SHP77 (cell line): ENCODE results near the gene TMIE.
A peak's percentile ranks its signal among the peaks of the same experiment; 100 is the strongest.

ENCODE experiments used
- DNase-seq, 2 experiments: peaks; one replicate each; lab custom pipeline; 2025; lab: John Stamatoyannopoulos, UW

The TMIE gene

GRCh38 chr3:46701181-46701939, at the start of gene TMIE:
Gene TMIE, plus strand, starts transcription at chr3:46701392. Its CDS starts 96 bp downstream, at chr3:46701488.
- no peak for DNase-seq

DNA sequence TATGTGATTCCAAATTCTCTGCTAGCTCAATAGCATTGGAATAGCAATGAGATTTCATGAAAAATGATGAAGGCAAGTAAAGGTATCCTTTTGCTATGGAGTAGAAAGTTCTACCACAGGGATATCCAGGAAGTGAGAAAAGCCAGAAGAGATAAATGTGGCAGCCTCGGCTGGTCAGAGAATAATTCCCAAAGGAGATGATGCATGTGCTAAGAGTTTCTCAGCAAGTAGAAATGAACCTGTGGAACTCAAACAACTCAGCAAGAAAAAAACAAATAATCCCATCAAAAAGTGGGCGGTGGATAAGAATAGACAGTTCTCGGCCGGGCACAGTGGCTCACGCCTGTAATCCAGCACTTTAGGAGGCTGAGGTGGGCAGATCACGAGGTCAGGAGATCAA, 45.9 kb upstream of the TMIE start:
- no peak for DNase-seq

DNA sequence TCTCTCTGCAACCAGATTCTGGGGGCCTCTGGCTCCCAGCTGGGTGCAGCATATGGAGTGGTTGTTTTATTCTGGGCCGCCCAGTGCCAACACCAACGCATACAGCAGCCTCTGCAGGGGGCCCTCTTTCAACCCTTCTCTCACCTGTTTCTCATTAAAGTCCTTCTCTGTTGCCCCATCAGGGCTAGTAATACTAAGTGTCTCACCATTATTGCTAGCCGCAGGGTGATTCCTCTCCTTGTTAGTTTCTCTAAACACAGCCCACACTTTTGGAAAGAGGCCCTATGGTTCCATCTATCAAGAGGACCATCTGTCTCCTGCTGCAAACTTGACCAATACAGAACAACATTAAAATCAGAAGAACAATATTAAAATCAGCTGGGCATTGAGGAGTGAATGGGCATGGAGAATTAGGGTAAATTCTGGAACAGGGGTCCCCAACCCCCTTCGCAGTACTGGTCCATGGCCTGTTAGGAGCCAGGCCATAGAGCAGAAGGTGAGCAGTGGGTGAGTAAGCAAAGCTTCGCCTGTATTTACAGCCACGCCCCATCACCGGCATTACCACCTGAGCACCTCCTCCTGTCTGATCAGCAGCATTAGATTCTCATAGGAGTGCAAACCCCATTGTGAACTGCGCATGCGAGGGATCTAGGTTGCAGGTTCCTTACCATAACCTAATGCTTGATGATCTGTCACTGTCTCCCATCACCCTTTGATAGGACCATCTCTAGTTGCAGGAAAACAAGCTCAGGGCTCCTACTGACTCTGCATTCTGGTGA, 44.2 kb upstream of the TMIE start:
- DNase-seq: no peak

- no peak for DNase-seq
These were observed 41.9 kb upstream of the TMIE start for GRCh38 chr3:46659285-46659684.

GRCh38 chr3:46660003-46660402, 41.2 kb upstream of the TMIE start:
- no peak for DNase-seq

DNA sequence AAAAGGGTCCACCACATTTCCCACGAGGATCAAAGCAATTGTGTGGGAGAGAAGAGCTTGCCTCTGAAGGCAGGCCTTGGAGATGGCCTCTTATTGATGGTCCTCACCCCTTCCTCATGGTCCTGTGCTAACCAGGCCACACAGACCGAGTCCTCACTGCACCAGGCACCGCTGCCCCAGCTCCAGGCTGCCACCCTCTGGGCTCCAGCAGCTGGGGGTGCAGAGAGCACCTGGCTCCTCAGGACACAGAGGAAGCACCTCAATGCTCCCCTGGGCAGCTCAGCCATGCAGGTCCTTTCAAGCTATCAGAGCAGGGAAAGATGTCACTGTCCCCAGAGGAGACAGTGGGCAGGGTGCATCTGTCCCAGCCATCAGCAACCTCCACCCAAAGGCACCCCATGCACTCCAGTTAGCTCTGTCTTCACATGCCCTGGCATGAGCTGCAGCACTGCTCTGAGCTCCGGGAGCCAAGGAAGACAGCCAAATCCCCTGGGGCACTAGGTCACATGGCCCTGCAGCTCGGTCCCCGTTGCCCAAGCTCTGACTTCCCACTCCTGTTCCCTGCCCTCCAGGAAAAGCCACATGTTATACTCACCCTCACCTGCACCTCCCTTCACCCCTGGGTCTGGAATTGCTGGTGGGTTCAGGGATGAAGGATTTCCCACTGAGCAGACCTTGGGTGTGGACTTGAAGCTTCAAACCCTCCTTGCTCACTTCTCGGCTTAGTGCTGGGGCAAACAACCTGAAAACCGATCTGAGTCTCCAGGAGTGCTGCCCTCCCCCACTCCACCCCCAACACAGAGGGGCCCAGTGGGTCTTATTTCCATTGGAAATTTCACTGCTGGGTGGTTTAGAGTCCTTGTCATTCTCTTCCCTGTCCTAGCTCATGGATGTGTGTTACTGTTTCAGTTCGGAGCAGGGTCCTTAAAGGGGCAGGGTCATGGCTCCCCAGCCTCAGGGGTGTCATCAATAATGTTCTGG, 40.4 kb upstream of the TMIE start:
- no peak for DNase-seq

DNA sequence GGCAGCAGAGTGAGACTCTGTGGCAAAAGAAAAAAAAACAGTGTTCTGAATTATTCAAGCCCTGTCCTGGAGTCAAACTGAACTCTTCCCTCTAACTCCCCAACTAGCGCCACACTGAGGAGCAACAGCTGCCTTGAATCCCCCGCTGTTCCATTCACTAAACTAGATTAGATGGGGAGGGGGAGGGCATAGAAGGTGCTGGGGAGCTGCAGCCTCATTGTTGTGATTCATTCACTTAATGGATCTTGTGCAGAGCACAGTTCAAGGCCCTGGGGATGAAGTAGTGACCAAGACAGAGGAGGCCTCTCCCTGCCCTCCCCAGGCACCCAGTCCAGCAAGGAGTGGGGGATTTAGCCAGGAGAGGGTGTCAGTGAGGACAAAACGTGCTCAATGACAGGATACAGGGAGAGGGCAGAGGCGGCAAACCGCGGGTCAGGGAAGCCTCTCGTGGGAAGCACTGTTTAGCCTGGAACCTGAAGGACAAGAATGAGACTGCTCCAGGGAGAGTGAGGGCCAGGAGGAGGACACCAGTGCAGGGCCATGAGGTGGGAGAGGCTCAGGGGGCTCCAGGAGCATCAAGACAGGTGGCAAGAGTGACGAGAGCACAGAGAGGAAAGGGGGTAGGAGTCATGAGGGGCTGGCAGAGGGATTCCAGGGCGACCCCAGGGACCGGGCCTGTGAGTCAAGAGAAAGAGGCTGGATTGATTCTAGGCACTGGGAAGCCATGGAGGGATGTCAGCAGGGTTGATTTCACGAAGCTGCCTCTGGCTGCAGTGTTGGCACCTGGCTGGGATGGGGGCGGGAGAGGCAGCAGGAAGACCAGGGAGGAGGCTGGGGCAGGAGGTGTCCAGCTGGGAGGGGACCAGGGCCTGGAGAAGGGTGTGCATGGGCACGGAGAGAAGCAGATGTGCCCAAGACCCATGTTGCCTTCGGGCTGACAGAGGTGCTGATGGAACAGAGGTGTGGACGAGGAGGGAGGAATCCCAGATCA, 39.1 kb upstream of the TMIE start:
- DNase-seq: no peak

GRCh38 chr3:46662771-46663551, 38.2 kb upstream of the TMIE start:
- DNase-seq: no peak

- peak in 1 of 2 experiments; percentile 26 for DNase-seq
These were observed 37.5 kb upstream of the TMIE start for GRCh38 chr3:46663591-46664135.

GRCh38 chr3:46664188-46664970, 36.8 kb upstream of the TMIE start:
- DNase-seq: no peak

- DNase-seq: no peak
These were observed 36.0 kb upstream of the TMIE start for GRCh38 chr3:46664971-46665762.

DNA sequence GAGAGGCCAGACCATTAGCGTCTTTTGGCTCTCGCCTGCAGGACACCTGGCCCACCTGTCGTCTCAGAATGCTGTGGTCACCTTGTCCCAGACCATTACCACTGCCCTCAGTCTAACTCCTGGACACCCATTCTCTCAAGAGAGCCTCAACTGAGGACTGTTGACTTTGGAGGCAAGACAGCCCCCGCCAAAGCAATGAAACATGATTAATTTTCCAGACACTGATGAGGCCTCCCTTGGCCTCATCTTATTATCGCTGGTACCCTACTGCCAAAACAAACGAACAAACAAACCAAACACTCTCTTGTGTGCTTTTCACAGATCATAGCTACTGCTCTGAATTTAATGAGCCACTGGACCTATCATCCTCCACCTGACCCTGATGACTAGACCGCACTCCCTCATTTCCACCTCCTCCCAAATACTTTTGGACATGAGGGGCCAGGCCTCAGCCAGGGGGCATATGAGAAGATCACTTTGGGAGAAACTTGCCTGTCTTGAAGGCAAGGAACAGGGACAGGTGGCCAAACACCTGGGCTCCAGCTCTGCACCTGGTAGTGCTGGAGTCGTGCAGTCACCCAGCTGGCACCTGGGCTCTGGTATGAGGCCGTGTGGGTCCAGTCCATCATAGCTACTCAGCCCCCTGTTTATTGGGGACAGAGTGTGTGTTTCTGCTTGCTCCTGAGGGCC, 35.3 kb upstream of the TMIE start:
- DNase-seq: no peak

GRCh38 chr3:46666453-46666845, 34.7 kb upstream of the TMIE start:
- no peak for DNase-seq

DNA sequence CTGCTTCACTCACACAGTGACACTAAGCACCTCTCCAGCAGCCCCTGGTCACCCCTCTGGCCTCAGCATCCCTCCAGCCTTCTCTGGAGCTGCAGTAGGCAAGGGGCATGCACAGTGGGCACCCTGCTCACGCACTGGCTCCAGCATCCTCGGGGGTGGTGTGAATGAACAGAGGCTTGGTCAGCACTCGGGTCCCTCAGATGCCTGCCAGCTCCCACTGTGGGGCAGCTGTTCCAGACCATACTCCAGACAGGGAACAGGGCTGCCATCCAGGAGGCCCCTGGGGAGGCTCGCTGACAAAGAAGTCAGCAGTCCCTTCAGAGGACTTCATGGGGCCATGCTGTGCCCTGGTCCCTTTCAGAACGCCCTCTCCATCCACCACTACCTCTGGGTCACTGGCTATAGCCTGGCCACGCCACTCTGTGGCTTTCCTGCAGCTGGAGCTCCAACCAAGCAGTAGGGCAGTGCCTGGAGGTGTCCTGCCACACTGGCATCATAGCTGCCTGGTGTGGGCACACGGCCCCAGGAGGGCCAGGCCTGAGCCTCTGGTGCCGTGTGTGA, 34.1 kb upstream of the TMIE start:
- DNase-seq: no peak

DNA sequence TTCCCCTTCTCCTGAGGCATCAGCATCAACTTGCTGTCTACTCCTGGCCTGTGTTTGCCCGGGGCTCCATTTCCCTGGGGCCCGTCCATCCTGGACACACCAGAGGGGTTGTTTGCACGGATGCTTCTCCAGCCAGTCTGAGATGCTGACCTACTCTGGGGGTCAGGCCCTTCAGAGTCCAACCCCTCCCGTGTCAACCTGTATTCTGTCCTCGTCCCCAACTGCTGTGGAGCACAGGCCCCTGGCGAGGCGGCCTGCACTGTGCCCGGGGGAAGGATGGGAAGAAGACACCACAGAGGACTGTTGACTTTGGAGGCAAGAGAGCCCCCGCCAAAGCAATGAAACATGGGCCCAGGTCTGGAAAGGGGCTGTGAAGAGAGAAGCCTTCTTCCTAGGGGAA, 33.5 kb upstream of the TMIE start:
- DNase-seq: no peak

- no peak for DNase-seq
These were observed 33.1 kb upstream of the TMIE start for GRCh38 chr3:46668116-46668515.

- DNase-seq: no peak
These were observed 32.6 kb upstream of the TMIE start for GRCh38 chr3:46668591-46668990.
